Choroid plexus epithelial cell (primary cell): Measurements from ENCODE around the gene KCNQ1.

Source experiments
- DNase-seq: peaks from one replicate; pipeline ENCODE4 v3.0.0-alpha.2; 2010; ENCODE audit warnings: low read depth
- H3K4me3 ChIP-seq: 2 replicates; pipeline ENCODE4 v1.5.1; 2011; ENCODE audit warnings: low read depth, mild to moderate bottlenecking, control low read depth, low read length, moderate library complexity
- TF ChIP-seq, protein P1 (sequence below): conservative IDR thresholded peaks from 2 replicates; pipeline ENCODE4 v1.5.1; 2011; ENCODE audit warnings: low read depth, mild to moderate bottlenecking, control low read depth, inconsistent platforms, low read length, moderate library complexity

Gene KCNQ1

DNA sequence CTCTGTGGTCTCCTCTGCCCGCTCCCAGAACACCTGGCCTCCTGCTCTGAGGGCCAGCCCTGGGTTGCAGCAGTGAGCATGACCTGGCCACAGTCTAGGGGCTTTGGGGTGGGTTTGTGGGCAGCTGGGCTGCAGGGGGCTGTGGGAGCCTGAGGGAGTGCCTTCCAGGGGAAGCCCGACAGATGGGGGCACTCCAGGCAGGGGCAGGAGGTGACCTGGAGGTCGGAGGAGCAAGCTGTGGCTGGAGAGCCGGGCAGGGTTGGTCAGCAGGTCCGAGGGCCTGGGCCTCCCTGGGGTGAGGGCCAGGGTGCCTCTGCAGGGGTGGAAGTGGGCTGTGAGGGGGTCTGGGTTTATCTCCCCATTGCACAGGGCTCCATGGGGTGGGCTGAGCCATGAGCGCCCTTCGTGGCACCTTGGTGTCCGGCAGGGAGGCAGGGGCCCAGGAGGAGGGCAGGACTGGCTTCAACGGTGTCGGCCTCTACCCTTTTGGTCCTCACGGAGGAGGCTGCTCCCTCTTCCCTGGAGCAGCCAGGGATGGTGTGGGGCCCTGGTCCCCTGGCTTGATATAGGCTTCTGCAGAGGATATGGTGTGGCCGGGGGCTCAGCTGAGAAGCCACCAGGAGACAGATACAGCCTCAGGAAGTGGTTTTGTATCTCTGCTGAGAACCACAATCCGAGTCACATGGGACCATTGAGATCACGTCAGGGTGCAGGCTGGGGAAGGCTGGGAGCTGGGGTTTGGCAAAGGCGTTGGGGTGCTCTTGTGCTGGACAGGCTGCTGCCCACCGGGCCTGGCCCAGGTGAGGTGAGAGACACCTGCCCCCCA lies 22.3 kb downstream of the KCNQ1 start:
- DNase-seq, result no peak
- H3K4me3 ChIP-seq, result no peak overlapping the region
- TF ChIP-seq, protein P1, sequence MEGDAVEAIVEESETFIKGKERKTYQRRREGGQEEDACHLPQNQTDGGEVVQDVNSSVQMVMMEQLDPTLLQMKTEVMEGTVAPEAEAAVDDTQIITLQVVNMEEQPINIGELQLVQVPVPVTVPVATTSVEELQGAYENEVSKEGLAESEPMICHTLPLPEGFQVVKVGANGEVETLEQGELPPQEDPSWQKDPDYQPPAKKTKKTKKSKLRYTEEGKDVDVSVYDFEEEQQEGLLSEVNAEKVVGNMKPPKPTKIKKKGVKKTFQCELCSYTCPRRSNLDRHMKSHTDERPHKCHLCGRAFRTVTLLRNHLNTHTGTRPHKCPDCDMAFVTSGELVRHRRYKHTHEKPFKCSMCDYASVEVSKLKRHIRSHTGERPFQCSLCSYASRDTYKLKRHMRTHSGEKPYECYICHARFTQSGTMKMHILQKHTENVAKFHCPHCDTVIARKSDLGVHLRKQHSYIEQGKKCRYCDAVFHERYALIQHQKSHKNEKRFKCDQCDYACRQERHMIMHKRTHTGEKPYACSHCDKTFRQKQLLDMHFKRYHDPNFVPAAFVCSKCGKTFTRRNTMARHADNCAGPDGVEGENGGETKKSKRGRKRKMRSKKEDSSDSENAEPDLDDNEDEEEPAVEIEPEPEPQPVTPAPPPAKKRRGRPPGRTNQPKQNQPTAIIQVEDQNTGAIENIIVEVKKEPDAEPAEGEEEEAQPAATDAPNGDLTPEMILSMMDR, result no peak

DNA sequence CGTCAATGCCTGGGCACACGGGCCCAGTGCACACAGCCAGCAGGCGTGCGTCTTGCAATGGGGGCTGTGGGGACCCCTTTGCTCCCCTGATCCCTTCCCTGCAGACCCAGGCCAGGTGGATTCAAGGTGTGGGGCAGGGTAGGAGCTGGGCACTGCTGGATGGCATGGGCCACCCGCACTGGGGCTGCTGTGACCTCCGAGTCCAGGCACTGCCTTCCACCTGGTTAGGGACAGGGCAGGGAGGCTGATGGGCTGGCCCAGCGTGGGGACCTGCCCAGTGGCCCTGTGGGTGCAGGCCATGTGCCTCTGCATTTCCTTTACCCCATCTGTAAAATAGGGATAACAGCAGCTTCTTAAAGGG lies 22.9 kb downstream of the KCNQ1 start:
- no peak overlapping the region for H3K4me3 ChIP-seq
- TF ChIP-seq, protein P1, result no peak
- DNase-seq, result no peak

DNA sequence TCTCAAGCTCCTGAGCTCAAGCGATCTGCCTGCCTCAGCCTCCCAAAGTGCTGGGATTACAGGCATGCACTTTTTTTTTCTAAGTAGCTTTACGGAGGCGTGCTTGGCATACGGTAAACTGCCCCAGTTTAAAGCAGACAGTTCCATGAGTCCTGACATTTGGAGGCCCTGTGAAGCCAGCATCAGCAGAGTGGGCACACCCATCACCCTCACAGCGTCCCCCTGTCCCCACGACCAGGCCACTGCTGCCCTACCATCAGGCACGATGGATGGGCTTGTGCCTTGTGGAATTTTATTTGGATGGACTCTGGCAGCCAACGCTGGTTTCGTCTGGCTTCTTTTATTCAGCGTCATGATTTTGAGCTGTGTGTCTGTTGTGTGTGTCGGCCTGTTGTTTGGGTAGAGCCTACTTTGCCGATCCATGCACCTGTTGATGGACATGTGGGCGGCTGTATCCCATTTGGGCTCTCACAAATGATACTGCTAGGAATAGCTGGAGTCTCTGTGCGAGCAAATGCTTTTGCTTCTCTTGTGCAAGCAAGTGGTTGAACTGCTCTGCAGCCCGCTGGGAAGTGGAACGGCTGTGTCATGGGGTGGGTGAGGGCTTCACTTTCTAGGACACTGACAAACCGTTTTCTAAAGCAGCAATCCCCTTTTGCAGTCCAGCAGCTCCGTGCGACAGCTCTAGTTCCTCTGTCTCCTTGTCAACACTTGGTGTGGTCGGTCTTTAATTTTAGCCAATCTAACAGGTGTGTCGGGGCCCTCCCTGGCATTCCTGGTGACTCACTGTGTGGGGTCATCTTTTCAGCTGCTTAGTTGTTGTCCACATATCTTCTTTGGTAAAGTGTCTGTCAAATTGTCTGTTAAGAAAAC lies 23.8 kb downstream of the KCNQ1 start:
- TF ChIP-seq, protein P1, result no peak
- H3K4me3 ChIP-seq, result no peak overlapping the region
- DNase-seq, result no peak

DNA sequence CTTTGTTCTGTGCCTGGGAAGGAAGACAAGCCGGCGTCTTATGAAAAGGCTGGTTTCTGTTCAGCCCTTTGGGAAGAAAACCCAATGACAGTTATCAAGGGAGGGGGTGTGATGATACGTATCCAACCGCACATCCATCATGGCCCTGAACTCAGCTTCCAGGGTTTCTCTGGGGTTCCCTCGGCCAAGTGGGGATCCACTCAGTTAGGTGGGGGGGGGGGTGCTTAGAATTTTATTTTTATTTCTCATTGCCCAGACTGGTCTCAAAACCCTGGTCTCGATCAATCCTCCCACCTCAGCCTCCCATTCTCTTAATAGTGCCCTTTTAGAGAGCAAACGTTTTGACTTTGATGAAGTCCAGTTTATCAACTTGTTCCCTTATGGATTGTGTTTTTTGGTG lies 25.7 kb downstream of the KCNQ1 start:
- H3K4me3 ChIP-seq, result no peak overlapping the region
- TF ChIP-seq, protein P1, result no peak
- DNase-seq, result no peak

DNA sequence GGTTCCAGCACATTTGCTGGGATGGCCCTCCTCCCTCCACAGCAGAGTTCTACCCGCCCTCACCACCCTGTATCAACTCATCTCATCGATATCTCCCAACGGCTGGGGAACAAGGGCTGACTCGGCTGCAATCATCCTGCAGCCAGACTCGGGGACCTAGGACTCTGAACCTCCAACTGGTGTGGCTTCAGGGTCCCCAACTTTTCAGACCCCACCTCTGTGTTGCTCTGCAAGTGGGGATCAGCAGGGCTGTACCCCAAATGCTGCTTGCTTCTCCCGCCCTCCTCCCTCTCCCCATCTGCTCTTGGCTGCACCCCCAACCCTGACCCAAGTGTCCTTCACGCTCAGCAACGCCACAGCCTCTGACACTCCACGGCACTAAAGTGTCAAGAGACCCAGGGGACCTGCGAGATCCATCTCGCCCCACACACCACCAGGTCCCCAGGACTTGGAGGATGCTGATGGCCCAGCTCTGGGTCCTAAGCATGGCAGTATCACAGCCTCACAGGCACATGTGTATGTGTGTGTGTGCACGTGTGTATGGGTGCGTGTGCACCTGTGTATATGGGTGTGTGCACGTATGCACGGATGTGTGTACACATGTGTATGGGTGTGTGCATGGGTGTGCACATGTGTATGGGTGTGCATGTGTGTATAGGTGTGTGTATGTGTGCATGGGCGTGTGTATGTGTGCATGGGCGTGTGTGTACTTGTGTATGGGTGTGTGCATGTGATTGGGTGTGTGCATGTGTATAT lies 26.4 kb downstream of the KCNQ1 start:
- H3K4me3 ChIP-seq, result no peak overlapping the region
- TF ChIP-seq, protein P1, result no peak
- no peak for DNase-seq

DNA sequence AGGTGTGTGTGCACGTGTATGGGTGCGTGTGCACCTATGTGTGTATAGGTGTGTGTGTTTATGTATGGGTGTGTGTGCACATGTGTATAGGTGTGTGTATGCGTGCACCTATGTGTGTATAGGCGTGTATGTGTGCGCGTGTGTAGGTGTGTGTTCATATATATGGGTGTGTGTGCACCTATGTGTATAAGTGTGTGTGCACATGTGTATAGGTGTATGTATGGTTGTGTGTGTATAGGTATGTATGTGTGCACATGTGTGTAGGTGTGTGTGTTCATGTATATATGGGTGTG lies 26.9 kb downstream of the KCNQ1 start:
- H3K4me3 ChIP-seq, result no peak overlapping the region
- no peak for DNase-seq
- TF ChIP-seq, protein P1, result no peak
